HG03575 (cell line): ENCODE measurements around the gene USP46.

ENCODE experiments used
- ATAC-seq: cut with Tn5 transposase; IDR thresholded peaks from one replicate; pipeline ENCODE4 v1.9.1; 2021; ENCODE audit not compliant: unreplicated experiment, insufficient number of reproducible peaks, low FRiP score; ENCODE audit errors: extremely low read depth

Gene USP46, protein sequence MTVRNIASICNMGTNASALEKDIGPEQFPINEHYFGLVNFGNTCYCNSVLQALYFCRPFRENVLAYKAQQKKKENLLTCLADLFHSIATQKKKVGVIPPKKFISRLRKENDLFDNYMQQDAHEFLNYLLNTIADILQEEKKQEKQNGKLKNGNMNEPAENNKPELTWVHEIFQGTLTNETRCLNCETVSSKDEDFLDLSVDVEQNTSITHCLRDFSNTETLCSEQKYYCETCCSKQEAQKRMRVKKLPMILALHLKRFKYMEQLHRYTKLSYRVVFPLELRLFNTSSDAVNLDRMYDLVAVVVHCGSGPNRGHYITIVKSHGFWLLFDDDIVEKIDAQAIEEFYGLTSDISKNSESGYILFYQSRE

DNA sequence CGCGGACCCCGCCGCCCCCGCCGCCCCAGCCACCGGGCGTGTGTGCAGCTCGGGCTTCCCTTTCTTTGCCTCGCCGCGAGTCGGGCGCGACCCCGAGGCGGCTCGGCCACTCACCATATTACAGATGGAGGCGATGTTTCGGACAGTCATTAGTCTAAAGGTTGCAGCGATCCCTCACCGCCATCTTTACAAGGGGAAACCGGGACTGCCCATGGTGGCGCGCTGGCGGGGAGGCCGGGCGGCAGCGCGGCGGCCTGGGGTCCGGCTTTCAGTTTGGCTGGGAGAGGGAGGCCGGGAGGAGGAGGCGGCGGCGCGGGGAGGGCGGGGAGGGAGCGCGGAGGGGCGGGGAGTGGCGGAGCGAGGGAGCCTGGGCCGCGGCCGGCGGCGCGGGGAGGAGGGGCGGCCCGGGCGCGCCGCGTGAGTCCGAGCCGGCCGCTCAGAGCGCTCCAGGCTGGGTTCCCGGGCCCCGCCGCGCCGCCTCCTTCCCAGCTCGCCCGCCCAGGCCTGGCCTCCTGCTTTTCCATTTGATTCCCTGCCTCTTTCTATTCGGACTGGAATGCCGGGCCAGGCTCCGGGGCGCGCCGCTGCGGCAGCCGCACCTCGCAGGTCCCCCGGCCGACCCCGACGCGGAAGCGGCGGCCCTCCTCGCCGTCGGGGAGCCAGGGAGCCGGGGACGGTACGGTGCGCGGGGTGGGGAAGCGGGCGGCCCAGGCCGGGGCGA is at the start of gene USP46:
USP46 (minus strand) TSS at position 301 of the 721 bp plus-strand sequence; CDS start at position 150, 151 bp downstream.
- no peak for ATAC-seq

GRCh38 chr4:52704661-52705060 is 45.6 kb upstream of the USP46 start:
- no peak for ATAC-seq

DNA sequence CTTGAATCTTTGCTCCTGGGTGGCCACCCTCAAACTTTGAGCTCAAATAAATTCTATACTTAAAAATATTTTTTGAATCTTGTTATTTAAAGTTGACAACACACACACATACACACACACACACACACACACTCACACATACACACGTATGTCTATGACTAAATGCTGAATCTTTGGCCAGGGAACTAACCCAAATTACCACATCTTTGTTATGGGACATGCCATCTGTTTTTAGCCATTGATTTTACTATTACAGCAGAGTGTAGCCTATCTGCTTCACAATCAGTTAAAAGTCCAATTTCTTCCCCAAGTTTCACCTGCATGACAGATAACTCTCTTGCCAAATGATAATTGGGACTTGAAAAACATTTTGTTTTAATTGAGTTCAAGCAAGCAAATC is 45.0 kb upstream of the USP46 start:
- ATAC-seq, result no peak

DNA sequence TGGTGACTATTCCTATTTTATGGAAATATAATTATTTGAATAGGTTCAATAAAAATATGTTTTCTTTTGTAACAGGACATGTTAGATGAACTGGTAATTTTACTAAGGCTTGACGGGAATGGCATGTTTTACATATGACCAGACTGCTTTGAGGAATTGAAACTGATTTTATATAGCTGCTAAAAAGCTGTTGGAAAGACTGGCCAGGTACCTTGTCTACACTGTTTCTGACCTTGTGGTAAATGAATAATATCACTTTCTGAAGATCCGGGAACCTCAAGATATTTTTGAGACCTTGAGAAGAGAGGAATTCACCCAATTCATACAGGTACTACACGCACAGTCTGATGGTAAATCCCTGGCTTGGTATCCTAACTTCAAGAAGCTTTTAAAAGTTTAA is 42.1 kb upstream of the USP46 start:
- ATAC-seq, result peak; percentile 90

DNA sequence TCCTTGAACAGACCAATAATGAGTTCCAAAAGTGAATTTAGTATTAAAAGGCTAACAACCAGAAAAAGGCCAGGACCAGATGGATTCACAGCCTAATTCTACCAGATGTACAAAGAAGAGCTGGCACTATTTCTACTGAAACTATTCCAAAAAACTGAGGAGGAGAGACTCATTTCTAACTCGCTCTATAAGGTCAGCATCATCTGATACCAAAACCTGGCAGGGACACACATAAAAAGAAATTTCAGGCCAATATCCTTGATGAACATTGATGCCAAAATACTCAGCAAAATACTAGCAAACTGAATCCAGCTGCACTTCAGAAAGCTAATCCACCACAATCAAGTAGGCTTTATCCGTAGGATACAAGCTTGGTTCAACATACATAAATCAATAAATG is 35.8 kb upstream of the USP46 start:
- no peak for ATAC-seq

DNA sequence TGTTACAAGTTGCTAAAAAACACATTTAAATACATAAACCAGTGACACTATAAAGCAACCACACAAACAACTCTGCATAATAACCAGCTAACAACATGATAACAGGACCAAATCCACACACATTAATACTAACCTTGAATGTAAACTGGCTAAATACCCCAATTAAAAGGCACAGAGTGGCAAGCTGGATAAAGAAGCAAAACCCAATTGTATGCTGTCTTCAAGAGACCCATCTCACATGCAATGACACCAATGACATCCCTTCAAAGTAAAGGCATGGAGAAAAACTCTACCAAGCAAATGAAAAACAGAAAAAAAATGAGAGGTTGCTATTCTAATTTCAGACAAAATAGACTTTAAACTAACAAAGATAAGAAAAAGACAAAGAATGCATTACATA is 34.4 kb upstream of the USP46 start:
- ATAC-seq, result no peak

- no peak for ATAC-seq
Measured at GRCh38 chr4:52689096-52689495, 30.0 kb upstream of the USP46 start.

- no peak for ATAC-seq
Measured at GRCh38 chr4:52687696-52688095, 28.6 kb upstream of the USP46 start.

DNA sequence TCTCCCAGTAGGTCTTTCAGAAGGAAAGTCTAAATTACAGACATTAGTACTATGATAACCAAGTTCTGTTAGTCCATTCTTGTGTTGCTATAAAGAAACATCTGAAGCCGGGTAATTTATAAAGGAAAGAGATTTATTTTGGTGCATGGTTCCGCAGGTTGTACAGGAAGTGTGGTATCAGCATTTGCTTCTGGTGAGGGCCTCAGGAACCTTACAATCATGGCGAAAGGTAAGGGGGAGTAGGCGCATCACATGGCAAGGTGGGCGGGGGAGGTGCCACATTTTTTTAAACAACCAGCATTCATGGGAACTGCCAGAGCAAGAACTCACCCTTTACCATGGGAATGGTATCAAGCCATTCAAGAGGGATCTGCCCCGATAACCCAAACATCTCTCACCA is 26.2 kb upstream of the USP46 start:
- no peak for ATAC-seq

DNA sequence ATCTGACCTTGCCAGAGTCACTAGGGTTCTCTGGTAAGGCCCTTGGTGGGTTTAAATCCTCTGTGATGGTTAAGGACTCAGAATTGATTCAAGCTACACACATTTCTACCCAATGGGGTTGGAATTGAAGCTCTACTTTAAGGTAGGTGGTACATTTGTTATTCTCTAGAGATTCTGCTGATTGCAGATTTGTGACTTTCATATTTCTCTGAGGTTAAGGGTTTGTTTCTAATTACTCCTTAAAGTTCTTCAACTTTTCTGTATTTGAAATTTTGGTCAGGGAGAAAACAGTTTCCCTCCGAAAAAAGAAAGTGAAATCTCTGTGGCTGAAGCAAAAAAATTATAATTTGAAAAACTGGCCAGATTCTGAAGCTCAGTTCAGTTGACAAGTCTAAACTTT is 25.8 kb upstream of the USP46 start:
- ATAC-seq, result no peak

GRCh38 chr4:52680381-52680780 is 21.3 kb upstream of the USP46 start:
- ATAC-seq, result no peak

- ATAC-seq, result no peak
Measured at GRCh38 chr4:52676536-52676935, 17.4 kb upstream of the USP46 start.

DNA sequence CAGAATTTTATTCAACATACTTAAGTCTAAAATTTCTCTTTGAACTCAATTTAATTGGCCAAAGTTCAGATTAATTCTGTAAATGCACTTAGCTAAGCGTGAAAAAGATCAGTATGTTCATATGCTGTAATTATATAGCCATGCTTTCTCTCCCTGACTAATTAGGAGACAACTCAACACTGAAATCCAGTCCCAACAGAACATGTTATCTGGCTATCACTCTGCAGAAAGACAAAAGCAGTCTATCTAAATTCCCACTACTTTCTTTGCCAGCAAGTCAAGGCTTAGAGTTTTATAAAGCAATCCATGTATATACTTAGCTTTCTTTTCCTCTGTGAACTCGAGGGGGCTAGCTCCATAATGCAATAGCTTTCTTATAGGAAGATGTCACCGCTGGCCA is 16.0 kb upstream of the USP46 start:
- ATAC-seq, result no peak

- no peak for ATAC-seq
Measured at GRCh38 chr4:52670739-52671138, 11.6 kb upstream of the USP46 start.

DNA sequence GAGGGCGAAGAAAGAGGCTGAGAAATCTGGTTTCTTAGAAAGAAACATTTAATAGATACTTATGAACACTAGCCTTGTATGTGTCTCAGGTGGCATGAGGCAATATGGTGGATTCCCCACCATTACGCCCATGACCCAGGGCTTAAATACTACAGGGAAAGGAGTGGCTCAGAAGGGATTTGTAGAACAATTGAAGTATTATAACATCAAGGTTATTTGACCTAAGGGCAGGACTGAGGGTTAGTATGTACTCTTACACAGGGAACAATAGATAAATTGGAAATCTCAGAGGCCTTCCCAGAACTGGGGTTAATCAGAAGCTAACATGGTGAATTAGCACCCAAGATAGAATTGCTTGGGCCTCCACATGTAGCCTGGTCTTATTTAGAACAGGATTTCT is 11.0 kb upstream of the USP46 start:
- no peak for ATAC-seq

GRCh38 chr4:52665592-52665991 is 6.5 kb upstream of the USP46 start:
- ATAC-seq, result no peak

DNA sequence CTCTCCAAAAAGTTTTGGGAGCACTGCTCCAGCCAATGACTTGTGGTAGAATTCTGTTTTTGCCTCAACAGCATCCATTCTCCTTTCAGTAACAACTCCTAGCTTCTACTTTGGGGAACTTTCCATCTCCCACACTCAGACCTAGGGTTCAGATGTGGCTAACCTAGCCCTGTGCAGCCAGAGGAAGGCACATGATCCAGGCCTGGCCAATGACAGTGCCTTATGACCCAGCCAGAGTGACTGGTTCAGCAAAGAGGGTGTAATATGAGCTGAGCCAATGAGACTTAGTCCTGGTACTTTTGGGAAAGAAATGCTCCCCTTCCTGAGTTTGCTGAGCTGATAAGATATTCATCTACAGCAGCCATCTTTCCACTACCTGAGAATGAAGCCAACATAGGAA is 5.4 kb upstream of the USP46 start:
- no peak for ATAC-seq

DNA sequence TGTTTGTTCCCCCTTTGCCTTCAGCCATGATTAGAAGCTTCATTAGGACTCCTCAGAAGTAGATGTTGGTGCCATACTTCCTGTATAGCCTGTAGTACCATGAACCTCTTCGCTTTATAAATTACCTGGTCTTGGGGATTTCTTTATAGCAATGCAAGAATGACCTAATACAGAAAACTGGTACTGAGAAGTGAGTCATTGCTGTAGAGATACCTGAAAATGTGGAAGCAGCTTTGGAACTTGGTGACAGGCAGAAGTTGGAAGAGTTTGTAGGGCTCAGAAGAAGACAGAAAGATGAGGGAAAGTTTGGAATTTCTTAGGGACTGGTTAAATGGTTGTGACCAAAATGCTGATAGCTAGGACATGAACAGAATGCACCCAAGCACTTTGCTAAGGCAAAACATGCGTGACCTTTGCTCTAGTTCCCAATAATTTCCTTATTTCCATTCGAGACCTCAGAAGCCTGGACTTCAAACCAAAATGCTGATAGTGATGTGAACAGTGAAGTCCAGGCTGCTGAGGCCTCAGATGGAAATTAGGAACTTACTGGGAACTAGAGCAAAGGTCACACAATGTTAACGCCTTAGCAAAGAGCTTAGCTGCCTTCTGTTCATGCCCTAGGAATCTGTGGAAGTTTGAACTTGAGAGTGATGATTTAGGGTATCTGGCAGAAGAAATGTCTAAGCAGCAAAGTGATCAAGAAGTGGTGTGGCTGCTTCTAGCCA is 3.0 kb upstream of the USP46 start:
- no peak for ATAC-seq

DNA sequence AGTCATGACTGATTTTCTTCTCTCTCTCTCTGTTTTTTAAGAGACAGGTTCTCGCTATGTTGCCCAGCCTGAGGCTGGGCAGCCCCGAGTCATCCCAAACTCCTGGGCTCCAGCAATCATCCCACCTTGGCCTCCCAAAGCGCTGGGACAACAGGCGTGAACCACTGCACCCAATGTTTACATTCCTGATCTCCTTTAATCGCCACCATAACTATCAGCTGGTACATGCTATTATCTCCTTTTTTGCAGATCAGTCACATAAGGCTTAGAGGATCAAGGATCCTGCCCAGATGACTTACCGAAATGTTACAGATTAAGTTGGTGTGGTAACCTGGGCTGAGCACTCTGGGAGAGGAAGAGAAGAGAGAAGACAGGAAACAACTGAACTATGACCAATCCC is 1.5 kb upstream of the USP46 start:
- ATAC-seq, result no peak

GRCh38 chr4:52659722-52660261 is 691 bp upstream of the USP46 start:
- ATAC-seq, result no peak
